Thymus (tissue), 11 donors: ENCODE results near the gene CCNB1. TPM values are rescaled to one million over a fixed set of nuclear protein-coding genes. Genes with fewer than 3 reads are reported as not detected.

Experiments
- DNase-seq, 9 donors: peaks; one replicate each; pipeline ENCODE4 v3.0.0-alpha.2; 2013; ENCODE audit warnings: low spot score in 9 of 9, low read depth in 6 of 9, missing footprints in 1 of 9
- H3K27ac ChIP-seq, 2 donors: one replicate each; pipeline ENCODE4 v1.5.1; 2013; ENCODE audit warnings: control low read depth in 1 of 2, low read depth in 1 of 2, low read length in 1 of 2, mild to moderate bottlenecking in 1 of 2, moderate library complexity in 1 of 2
- H3K27me3 ChIP-seq, 2 donors: one replicate each; pipeline ENCODE4 v1.5.1; 2013; ENCODE audit warnings: low read length in 1 of 2; ENCODE audit not compliant: control insufficient read depth in 2 of 2, insufficient read depth in 1 of 2
- H3K36me3 ChIP-seq, 2 donors: one replicate each; pipeline ENCODE4 v1.5.1; 2013; ENCODE audit warnings: low read length in 1 of 2, mild to moderate bottlenecking in 1 of 2, moderate library complexity in 1 of 2; ENCODE audit not compliant: control insufficient read depth in 2 of 2, insufficient read depth in 2 of 2
- H3K4me1 ChIP-seq, 2 donors: one replicate each; pipeline ENCODE4 v1.5.1; 2013; ENCODE audit warnings: low read length in 2 of 2; ENCODE audit not compliant: control insufficient read depth in 2 of 2, insufficient read depth in 2 of 2
- H3K4me3 ChIP-seq, 2 donors: one replicate each; pipeline ENCODE4 v1.5.1; 2013; ENCODE audit warnings: low read length in 2 of 2, control low read depth in 1 of 2, mild to moderate bottlenecking in 1 of 2
- H3K9me3 ChIP-seq, 2 donors: one replicate each; pipeline ENCODE4 v1.5.1; 2013; ENCODE audit warnings: low read length in 1 of 2, mild to moderate bottlenecking in 1 of 2; ENCODE audit not compliant: control insufficient read depth in 2 of 2, insufficient read depth in 1 of 2
- WGBS: extraction: QIAGEN DNeasy Blood & Tissue Kit; methylation state at CpG from one replicate; pipeline ENCODE4 v1.1.7; 2013; 5-methylcytosine and 5-hydroxymethylcytosine counted together
- polyA plus RNA-seq: library from polyadenylated mRNA; stranded (reverse); fragments of 200-250 nt; gene quantifications from one replicate; pipeline ENCODE4 v1.2.3, GENCODE V29; 2013
- total RNA-seq: library from RNA; stranded (reverse); fragments of 120-200 nt; gene quantifications from one replicate; pipeline ENCODE4 v1.2.4, GENCODE V29; 2013
- donor health status: healthy.

The CCNB1 gene
- total and polyA plus RNA-seq, 2 donors: 23.7 to 106 TPM

DNA sequence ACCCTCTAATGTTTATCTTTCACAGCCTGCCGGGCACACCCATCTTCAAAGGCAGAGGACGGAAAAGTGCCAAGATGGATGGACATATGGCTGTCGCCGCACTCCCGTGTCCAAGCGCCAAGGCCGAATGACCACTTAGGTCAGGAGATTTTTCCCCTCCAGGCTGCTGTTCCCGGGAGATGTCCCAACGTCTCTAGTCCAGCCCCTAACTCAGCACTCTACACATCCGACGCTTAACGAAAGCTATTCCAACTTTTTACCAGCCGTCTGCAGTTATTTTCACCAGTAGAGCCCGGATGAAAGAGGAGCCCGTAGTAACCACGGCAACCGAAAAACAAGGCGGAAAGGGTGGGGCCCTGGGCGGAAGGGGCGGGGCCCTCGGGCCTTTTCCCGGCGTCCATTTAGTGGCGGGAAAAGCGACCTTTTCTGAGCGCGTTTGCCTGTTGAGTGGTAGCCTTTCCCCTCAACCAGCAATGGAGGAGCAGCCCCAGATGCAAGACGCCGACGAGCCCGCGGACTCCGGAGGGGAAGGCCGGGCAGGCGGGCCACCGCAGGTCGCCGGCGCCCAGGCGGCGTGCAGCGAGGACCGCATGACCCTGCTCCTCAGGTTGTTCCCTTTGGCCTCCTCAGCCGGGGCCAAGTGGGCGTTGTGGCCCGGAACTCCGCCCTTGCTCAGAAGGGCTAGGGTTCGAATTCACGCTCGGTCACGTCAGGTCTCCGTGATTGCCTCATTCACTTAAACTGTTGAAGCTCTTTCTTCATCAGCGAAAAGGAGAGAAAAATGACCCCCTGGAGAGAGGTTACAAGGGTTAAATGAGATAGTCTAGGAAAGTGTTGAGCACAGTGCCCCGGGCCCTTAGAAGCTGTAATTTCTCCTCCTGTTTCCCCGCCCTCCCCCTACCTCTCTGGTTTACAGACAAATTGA is 22.5 kb downstream of the CCNB1 start, which contains the start of gene CENPH:
TSS of gene CENPH (plus strand) at position 422 of the 925 bp plus-strand sequence. CDS start at position 474, 52 bp downstream.
- DNase-seq: peak; percentile 70 to 93 (median 85)
- Histone ChIP-seq H3K4me1 (peaks cover 8 to 11% of the 10 kb centered on the region in 2 donors), H3K27me3 (no peaks in the 10 kb centered on the region), H3K27ac (peak within 1 kb of the TSS; percentile 83 to 84), H3K4me3 (peak within 1 kb of the TSS; percentile 91 to 93), H3K36me3 (peaks cover 0 to 10% of the 10 kb centered on the region in 2 donors), H3K9me3 (no peaks in the 10 kb centered on the region)
- under 1% methylated on average over 55 of the region's 55 CpGs for WGBS

DNA sequence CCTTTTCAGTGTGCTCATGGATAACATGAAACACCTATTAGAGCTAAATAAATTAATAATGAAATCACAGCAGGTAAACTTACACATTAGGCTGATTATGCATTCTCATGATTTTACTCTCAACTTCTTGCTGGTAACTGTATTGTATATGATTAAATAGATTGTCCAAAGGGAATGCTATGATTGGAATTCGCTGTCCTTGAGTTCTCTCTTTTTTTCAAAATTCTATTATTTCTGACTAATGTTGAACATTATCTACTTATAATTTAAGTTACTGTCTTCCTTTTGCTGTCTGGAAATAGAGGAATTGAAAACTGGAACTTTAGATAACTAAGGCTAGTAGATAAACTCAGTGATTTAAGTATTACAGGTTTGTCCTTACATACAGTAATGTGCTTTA is 35.5 kb downstream of the CCNB1 start:
- no peaks in the 10 kb centered on the region for H3K9me3 ChIP-seq
- no peaks in the 10 kb centered on the region for H3K4me1 ChIP-seq
- H3K27ac ChIP-seq: no peak overlapping the region
- no peaks in the 10 kb centered on the region for H3K27me3 ChIP-seq
- H3K4me3 ChIP-seq: no peak overlapping the region
- no peak for DNase-seq
- peaks cover 0 to 18% of the 10 kb centered on the region in 2 donors for H3K36me3 ChIP-seq
- WGBS: 97% methylated on average over 1 of the region's 1 CpG

DNA sequence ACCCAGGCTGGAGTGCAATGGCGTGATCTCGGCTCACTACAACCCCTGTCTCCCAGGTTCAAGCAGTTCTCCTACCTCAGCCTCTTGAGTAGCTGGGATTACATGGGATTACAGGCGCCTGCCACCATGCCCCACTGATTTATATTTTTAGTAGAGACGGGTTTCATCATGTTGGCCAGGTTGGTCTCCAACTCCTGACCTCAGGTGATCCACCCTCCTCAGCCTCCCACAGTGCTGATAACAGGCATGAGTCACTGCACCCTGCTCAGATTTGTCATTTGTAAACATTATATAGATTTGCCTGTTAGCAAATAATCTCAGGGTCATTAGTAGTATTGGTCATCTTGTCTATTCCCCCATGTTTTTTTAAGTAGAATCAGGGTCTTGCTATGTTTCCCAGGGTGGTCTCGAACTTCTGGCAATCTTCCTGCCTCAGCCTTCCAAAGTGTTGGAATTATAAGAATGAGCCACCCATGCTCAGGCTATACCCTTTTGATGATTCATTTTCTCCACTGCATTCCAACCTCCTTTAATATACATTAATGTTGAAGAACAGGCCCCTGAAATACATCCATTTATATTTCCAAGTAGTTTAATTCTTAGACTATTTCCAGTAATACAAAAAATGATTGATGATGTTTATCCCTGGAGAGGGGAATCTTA is 39.7 kb downstream of the CCNB1 start:
- WGBS: 98% methylated on average over 5 of the region's 5 CpGs

DNA sequence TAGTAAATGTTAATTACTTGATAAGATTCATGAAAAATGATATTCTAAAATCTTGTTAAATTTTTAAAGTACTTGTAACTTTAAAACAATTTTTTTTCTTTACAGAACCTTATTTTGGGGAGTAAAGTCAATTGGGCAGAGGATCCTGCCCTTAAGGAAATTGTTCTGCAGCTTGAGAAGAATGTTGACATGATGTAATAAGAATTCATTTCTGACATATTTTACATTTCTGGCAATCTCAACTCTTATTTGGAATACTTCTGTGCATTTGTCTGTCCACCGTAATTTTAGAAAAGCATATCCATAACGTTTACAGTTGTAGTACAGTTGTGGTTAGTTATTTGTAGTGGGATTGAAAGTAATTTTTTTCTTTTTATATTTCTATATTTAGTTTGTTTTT is 42.7 kb downstream of the CCNB1 start:
- Histone ChIP-seq H3K27me3 (no peaks in the 10 kb centered on the region), H3K27ac (no peak overlapping the region), H3K4me1 (no peaks in the 10 kb centered on the region), H3K9me3 (no peaks in the 10 kb centered on the region), H3K36me3 (peaks cover 0 to 7% of the 10 kb centered on the region in 2 donors), H3K4me3 (no peak overlapping the region)
- no peak for DNase-seq
- 94% methylated on average over 2 of the region's 2 CpGs for WGBS

More for the DNA sequence above, 39.7 kb downstream of the CCNB1 start:
- Histone ChIP-seq H3K4me3 (no peak overlapping the region), H3K4me1 (no peaks in the 10 kb centered on the region), H3K9me3 (no peaks in the 10 kb centered on the region), H3K27ac (no peak overlapping the region), H3K27me3 (no peaks in the 10 kb centered on the region), H3K36me3 (peaks cover 0 to 13% of the 10 kb centered on the region in 2 donors)
- no peak for DNase-seq

DNA sequence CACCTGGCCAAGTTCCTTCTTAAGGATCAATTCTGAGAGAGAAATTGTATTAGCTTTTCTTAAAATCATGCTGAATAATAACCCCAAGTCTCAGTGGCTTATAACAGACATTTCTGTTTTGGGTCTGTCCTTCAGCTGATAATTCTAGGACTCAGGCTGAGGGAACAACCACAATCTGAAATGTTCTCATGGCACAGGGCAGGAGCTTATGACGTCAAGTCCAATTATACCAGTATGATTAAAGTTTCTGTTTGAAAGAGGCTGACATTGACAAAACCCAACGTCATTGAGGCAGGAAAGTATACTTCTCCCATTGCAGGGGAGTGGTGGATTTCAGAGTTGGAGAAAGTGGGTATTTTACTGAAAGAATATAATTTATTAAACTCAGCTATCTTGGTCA is 44.2 kb downstream of the CCNB1 start:
- Histone ChIP-seq H3K4me1 (no peaks in the 10 kb centered on the region), H3K27ac (no peak overlapping the region), H3K4me3 (no peak overlapping the region), H3K9me3 (no peaks in the 10 kb centered on the region), H3K36me3 (peaks cover 0 to 7% of the 10 kb centered on the region in 2 donors), H3K27me3 (no peaks in the 10 kb centered on the region)
- WGBS: 97% methylated on average over 2 of the region's 2 CpGs
- DNase-seq: no peak

DNA sequence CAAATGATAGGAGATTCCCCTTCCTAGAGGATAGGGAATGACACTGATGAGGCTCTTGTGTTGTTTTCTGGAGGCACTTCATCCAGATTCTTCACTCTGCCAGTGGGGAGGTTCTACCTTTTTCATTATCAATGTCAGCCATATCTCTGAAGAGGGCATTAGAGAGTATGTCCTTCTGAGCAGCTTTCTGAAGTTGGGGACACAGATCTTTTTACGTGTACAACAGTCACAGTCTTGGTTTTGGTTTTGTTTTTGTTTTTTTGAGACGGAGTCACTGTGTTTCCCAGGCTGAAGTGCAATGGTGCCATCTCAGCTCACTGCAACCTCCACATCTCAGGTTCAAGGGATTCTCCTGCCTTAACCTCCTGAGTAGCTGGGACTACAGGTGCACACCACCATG is 45.1 kb downstream of the CCNB1 start:
- peaks cover 0 to 7% of the 10 kb centered on the region in 2 donors for H3K36me3 ChIP-seq
- no peak overlapping the region for H3K27ac ChIP-seq
- H3K27me3 ChIP-seq: no peaks in the 10 kb centered on the region
- 94% methylated on average over 2 of the region's 2 CpGs for WGBS
- H3K4me3 ChIP-seq: no peak overlapping the region
- DNase-seq: no peak
- H3K9me3 ChIP-seq: no peaks in the 10 kb centered on the region
- no peaks in the 10 kb centered on the region for H3K4me1 ChIP-seq

DNA sequence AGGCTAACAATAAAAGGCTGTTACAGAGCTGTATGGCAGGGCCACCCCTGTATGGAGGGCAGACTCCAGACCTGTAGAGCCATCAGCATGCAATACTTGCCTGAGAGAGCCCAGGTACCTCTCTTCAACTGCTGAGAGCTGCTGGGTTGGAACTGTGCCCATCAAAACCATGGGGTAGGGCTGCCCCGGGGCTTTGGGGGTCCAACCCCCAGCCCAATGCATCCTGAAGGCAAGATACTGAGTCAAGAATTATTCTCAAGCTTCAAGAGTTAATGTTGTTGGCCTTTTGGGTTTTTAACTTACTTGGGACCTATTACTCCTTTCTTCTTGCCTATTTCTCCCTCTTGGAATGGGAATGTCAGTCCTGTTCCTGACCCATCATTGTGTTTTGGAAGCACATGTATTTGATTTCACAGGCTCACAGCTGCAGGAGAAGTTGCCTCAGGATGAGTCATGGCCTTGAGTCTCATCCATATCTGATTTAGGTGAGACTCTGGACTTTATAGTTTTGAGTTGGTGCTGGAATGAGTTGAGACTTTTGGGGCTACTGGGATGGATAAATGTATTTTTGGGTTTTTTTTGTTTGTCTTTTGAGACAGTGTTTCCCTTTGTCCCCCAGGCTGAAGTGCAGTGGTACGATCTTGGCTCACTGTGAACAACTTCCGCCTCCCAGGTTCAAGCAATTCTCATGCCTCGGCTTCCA is 46.7 kb downstream of the CCNB1 start:
- 98% methylated on average over 4 of the region's 4 CpGs for WGBS
- Histone ChIP-seq H3K4me3 (no peak overlapping the region), H3K4me1 (no peaks in the 10 kb centered on the region), H3K27me3 (no peaks in the 10 kb centered on the region), H3K36me3 (peaks cover 0 to 7% of the 10 kb centered on the region in 2 donors), H3K9me3 (no peaks in the 10 kb centered on the region), H3K27ac (no peak overlapping the region)
- no peak for DNase-seq

DNA sequence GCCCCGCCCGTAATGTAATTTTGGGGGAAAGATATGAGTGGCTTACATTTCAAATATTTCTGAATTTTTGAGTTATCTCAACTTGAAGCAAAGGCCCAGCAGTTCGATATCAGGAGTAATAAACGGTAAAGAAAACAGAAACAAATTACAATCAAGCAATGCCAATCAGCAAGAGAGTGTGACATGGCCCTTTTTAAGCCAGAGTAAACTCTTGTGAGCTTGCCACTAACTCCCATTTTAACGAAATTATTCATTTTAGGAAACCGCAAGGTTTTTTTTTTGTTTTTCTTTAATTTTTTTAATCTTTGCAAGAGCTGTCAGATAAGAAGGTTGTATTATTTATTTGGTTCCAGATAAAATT is 50.2 kb downstream of the CCNB1 start:
- DNase-seq: no peak
- peak overlapping the region; percentile 96 to 99 for H3K4me3 ChIP-seq
- H3K4me1 ChIP-seq: no peaks in the 10 kb centered on the region
- no peaks in the 10 kb centered on the region for H3K9me3 ChIP-seq
- WGBS: 59% methylated on average over 6 of the region's 6 CpGs
- no peaks in the 10 kb centered on the region for H3K27me3 ChIP-seq
- H3K36me3 ChIP-seq: no peaks in the 10 kb centered on the region
- H3K27ac ChIP-seq: peak overlapping the region in 1 of 2 donors; percentile 93
